Measurements from ENCODE around the gene TIMP2.

GRCh38 chr17:78900816-78901215 is 24.4 kb downstream of the TIMP2 start:
- no peak for TF ChIP-seq POLR2A (IDR thresholded peaks at IDR 0.05; ENCODE audit: low read length)
- no peak for TF ChIP-seq GATA1 (IDR thresholded peaks at IDR 0.05; ENCODE audit: low read depth, low read length)

Measured in erythroblast (primary cell).